HCT116 (cell line): ENCODE results near the gene CPT2. TPM values are rescaled to one million over a fixed set of nuclear protein-coding genes. Genes with fewer than 3 reads are reported as not detected.

Experiments used
- ATAC-seq: fragments of 200-7000 bp; cut with Tn5 transposase; 2 replicates; pipeline ENCODE4 v1.9.1; 2020; ENCODE audit warnings: mild to moderate bottlenecking, moderate library complexity
- BruUV-seq: library from RNA; stranded (reverse); fragments of 400-500 nt; replicated peaks from 2 replicates; lab custom pipeline; 2021; lab: Mats Ljungman, UMichigan
- CTCF ChIA-PET: fragments of 300-600 bp; sonication (Branson Sonifier 250); formaldehyde crosslinking; loops from one replicate; lab custom pipeline; 2021; ENCODE audit warnings: antibody characterized with exemption; lab: Charles Lee
- POLR2A ChIA-PET: fragments of 300-600, 350-600 bp; sonication (Branson Sonifier 250); formaldehyde crosslinking; loops from one replicate; lab custom pipeline; 2021; ENCODE audit warnings: antibody characterized with exemption; lab: Charles Lee
- RAD21 ChIA-PET, 2 experiments: fragments of 300-600 bp; sonication (Branson Sonifier 250); formaldehyde crosslinking; loops; one replicate each; lab custom pipeline; 2023; ENCODE audit warnings: low total read pairs in 2 of 2; ENCODE audit not compliant: uncharacterized antibody in 2 of 2, unreplicated experiment in 2 of 2, low non-redundant PET in 1 of 2; lab: Charles Lee
- DNase-seq: peaks from one replicate; pipeline ENCODE4 v3.0.0-alpha.2; 2010; ENCODE audit warnings: low read depth, low spot score
- H2AFZ ChIP-seq: fragments of 200-600 bp; shearing (Covaris generic), sonication (generic); 2 replicates; pipeline ENCODE4 v1.6.1; 2017; ENCODE audit warnings: low read depth, mixed run types, mixed read lengths, antibody characterized with exemption, low read length; ENCODE audit not compliant: poor library complexity, severe bottlenecking
- H3K27ac ChIP-seq: 2 replicates; pipeline ENCODE4 v1.5.1; 2012; ENCODE audit warnings: low read depth, low read length
- H3K27me3 ChIP-seq: fragments of 200-600 bp; sonication (generic); 2 replicates; pipeline ENCODE4 v1.6.1; 2016; ENCODE audit warnings: mixed run types, low read length, mixed read lengths; ENCODE audit not compliant: insufficient read depth
- H3K36me3 ChIP-seq, 2 experiments: fragments of 200-500 bp in 1 of 2; fragments of 200-600 bp in 1 of 2; sonication (Bioruptor generic) in 1 of 2; sonication (generic) in 1 of 2; 2 replicates each; pipeline versions ENCODE4 v1.5.1 to v1.6.1; 2014 to 2016; ENCODE audit warnings: low read length in 2 of 2, inconsistent platforms in 1 of 2, mixed read lengths in 1 of 2, mixed run types in 1 of 2; ENCODE audit not compliant: insufficient read depth in 2 of 2, control insufficient read depth in 1 of 2
- H3K4me1 ChIP-seq, 2 experiments: fragments of 200-600 bp in 1 of 2; sonication (generic) in 1 of 2; 2 replicates each; pipeline versions ENCODE4 v1.5.1 to v1.6.1; 2012 to 2017; ENCODE audit warnings: low read length in 2 of 2, inconsistent platforms in 1 of 2, mild to moderate bottlenecking in 1 of 2, mixed read lengths in 1 of 2, mixed run types in 1 of 2, moderate library complexity in 1 of 2; ENCODE audit not compliant: insufficient read depth in 2 of 2, control insufficient read depth in 1 of 2
- H3K4me2 ChIP-seq: fragments of 200-600 bp; sonication (generic); 2 replicates; pipeline ENCODE4 v1.6.1; 2017; ENCODE audit warnings: mixed run types, low read length, mixed read lengths
- H3K4me3 ChIP-seq, 2 experiments: fragments of 200-600 bp in 1 of 2; sonication (generic) in 1 of 2; replicated peaks in 1 of 2; 2 replicates each; pipeline ENCODE4 v1.5.1; 2011 to 2016; ENCODE audit warnings: low read length in 2 of 2, control low read depth in 1 of 2, low read depth in 1 of 2, mild to moderate bottlenecking in 1 of 2, mixed read lengths in 1 of 2, mixed run types in 1 of 2
- H3K79me2 ChIP-seq: fragments of 200-600 bp; sonication (generic); 2 replicates; pipeline ENCODE4 v1.6.1; 2017; ENCODE audit warnings: mild to moderate bottlenecking, mixed run types, low read length, moderate library complexity, mixed read lengths; ENCODE audit not compliant: insufficient read depth
- H3K9ac ChIP-seq: fragments of 200-600 bp; sonication (generic); 2 replicates; pipeline ENCODE4 v1.6.1; 2016; ENCODE audit warnings: low read length, mixed read lengths
- H3K9me2 ChIP-seq: fragments of 200-600 bp; sonication (generic), shearing (Covaris generic); 2 replicates; pipeline ENCODE4 v1.6.1; 2017; ENCODE audit warnings: mixed run types, mild to moderate bottlenecking, moderate library complexity; ENCODE audit not compliant: insufficient read depth
- H3K9me3 ChIP-seq, 2 experiments: fragments of 200-500 bp in 1 of 2; fragments of 200-600 bp in 1 of 2; sonication (Bioruptor generic) in 1 of 2; sonication (generic) in 1 of 2; 2 replicates each; pipeline ENCODE4 v1.6.1; 2014 to 2017; ENCODE audit warnings: low read length in 2 of 2, mixed read lengths in 2 of 2, inconsistent platforms in 1 of 2, low read depth in 1 of 2, mild to moderate bottlenecking in 1 of 2, mixed run types in 1 of 2, moderate library complexity in 1 of 2; ENCODE audit not compliant: control insufficient read depth in 1 of 2, insufficient read depth in 1 of 2
- H4K20me1 ChIP-seq: fragments of 200-600 bp; sonication (generic), shearing (Covaris generic); 2 replicates; pipeline ENCODE4 v1.6.1; 2017; ENCODE audit warnings: mixed run types, mild to moderate bottlenecking, moderate library complexity; ENCODE audit not compliant: insufficient read depth
- CBX3 ChIP-seq: IDR thresholded peaks from 2 replicates; pipeline ENCODE4 v1.6.1; 2012; ENCODE audit warnings: low read depth
- EGR1 ChIP-seq: IDR thresholded peaks from 2 replicates; pipeline ENCODE4 v1.6.1; 2012; ENCODE audit warnings: low read depth
- ELF1 ChIP-seq: IDR thresholded peaks from 2 replicates; pipeline ENCODE4 v1.6.1; 2012; ENCODE audit warnings: low read depth, borderline replicate concordance
- POLR2A ChIP-seq: IDR thresholded peaks from 2 replicates; pipeline ENCODE4 v1.7.0; 2011; ENCODE audit warnings: borderline replicate concordance; ENCODE audit not compliant: insufficient read depth, insufficient read length; ENCODE audit errors: extremely low read depth
- SIN3A ChIP-seq: IDR thresholded peaks from 2 replicates; pipeline ENCODE4 v1.6.1; 2012; ENCODE audit warnings: low read depth
- intact Hi-C: fragments of 100-400 bp; cut with micrococcal nuclease; formaldehyde crosslinking; loops from 2 replicates; pipeline ENCODE4 v1.10.0; 2022
- total RNA-seq: library from RNA; stranded (reverse); gene quantifications from one replicate; pipeline ENCODE4 v1.2.1, GENCODE V29; 2021; ENCODE audit not compliant: unreplicated experiment

Gene CPT2
- total RNA-seq, 1 experiment from 2014 or later = 18.1 TPM

DNA sequence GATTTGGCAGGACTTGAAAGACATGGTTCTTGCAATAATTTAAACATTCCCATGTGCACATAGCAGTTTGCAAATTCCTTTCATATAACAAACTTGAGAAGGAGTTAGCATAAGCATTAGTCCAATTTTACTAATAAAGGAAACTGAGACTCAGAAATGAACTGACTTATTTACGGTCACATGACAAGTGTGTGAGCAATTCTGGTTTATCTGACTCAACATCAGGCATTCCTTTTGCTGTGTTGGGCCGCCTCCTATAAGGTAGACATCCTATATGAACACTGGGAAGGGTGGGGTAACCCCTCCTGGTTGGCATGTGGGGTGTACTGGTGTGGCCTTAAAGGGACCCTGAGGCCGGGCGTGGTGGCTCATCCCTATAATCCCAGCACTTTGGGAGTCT is 8.5 kb upstream of the CPT2 start:
- H2AFZ ChIP-seq = no peak overlapping the region
- ChIA-PET POLR2A (no interaction called here), CTCF (interaction anchor here (0.6 kb wide), 1 partner anchor 837 kb away, joined by 3 read pairs; no protein-coding TSS in a partner anchor), RAD21 (no interaction called here)
- DNase-seq (no peak), ATAC-seq (no peak)
- no peaks in the 10 kb centered on the region for H3K27me3 ChIP-seq
- intact Hi-C loops = loop anchor here (10.0 kb wide), 1 partner anchor 173 kb away; no protein-coding TSS in a partner anchor
- no peak overlapping the region for H3K27ac ChIP-seq
- H3K9me3 ChIP-seq = no peaks in the 10 kb centered on the region
- no peaks in the 10 kb centered on the region for H3K36me3 ChIP-seq
- H4K20me1 ChIP-seq = no peaks in the 10 kb centered on the region
- H3K9me2 ChIP-seq = no peaks in the 10 kb centered on the region
- H3K9ac ChIP-seq = no peak overlapping the region
- TF ChIP-seq POLR2A = no peak
- TF ChIP-seq CBX3 = no peak
- TF ChIP-seq ELF1 = no peak
- no peak for TF ChIP-seq EGR1
- H3K4me2 ChIP-seq = no peak overlapping the region
- H3K4me1 ChIP-seq = peaks cover 0 to 4% of the 10 kb centered on the region in 2 experiments; a peak in 1 of 4 replicates
- no TSS peak for BruUV-seq
- no peak overlapping the region for H3K4me3 ChIP-seq
- no peaks in the 10 kb centered on the region for H3K79me2 ChIP-seq

DNA sequence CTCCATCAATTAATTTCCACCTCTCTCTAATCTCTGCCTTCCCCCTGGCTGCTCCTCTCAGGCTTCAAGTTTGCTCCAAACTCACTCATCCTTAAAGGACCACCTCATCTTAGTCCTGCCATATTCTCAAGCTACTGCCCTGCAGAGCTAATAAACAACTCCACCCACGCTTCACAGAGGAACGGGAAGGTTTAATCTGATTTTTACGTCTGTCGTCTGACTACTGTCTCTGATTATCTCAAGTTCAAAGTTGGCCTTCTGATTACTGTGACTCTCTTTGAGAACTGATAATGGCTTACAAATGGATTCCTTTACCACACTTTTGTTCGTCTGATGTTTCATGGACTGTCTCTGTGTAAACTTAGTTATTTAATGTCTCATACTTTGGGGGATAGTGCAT is 7.6 kb upstream of the CPT2 start:
- H3K4me3 ChIP-seq = no peak overlapping the region
- CTCF ChIA-PET = no interaction called here
- H3K4me2 ChIP-seq = no peak overlapping the region
- intact Hi-C loops = loop anchor here (10.0 kb wide), 1 partner anchor 174 kb away; no protein-coding TSS in a partner anchor
- ATAC-seq (no peak), DNase-seq (no peak)
- POLR2A ChIA-PET = no interaction called here
- no peak overlapping the region for H2AFZ ChIP-seq
- no peak for TF ChIP-seq SIN3A
- H3K79me2 ChIP-seq = no peaks in the 10 kb centered on the region
- no peaks in the 10 kb centered on the region for H3K27me3 ChIP-seq
- RAD21 ChIA-PET = no interaction called here
- H3K9ac ChIP-seq = no peak overlapping the region
- H3K9me3 ChIP-seq = no peaks in the 10 kb centered on the region
- no peaks in the 10 kb centered on the region for H3K9me2 ChIP-seq
- no peaks in the 10 kb centered on the region for H3K36me3 ChIP-seq
- H3K27ac ChIP-seq = no peak overlapping the region
- peaks cover 0 to 4% of the 10 kb centered on the region in 2 experiments; a peak in 1 of 4 replicates for H3K4me1 ChIP-seq
- H4K20me1 ChIP-seq = no peaks in the 10 kb centered on the region
- no TSS peak for BruUV-seq
